ENCODE data around the gene ANKRD53. TPM values are rescaled to one million over a fixed set of nuclear protein-coding genes. Genes with fewer than 3 reads are reported as not detected.

ANKRD53 gene
- total and polyA plus RNA-seq, 9 of the 15 experiments (the other 6 are each of a cell fraction or from before 2014, with no cell fraction given): 0.18 TPM; not detected in 8

GRCh38 chr2:70994009-70994698, 15.7 kb downstream of the ANKRD53 start (continued):
- TF ChIP-seq RBBP5 (IDR thresholded peaks at IDR 0.05; ENCODE audit: borderline replicate concordance, insufficient read depth, low read length, poor library complexity, severe bottlenecking) (peak; percentile 77), KDM4B (IDR thresholded peaks at IDR 0.05; ENCODE audit: borderline replicate concordance in 2 of 2, low read depth in 1 of 2) (no peak), SNIP1 (IDR thresholded peaks at IDR 0.05; ENCODE audit: low read depth) (no peak), HDAC1 (IDR thresholded peaks at IDR 0.05) (peak in 1 of 2 experiments; percentile 77; a peak in 2 of 4 replicates), SP1 (CRISPR knock-in tag; IDR thresholded peaks at IDR 0.05) (0 out of 2 replicates have a peak, but pooled peaks have one; percentile 15), EP300 (IDR thresholded peaks at IDR 0.05; ENCODE audit: low read length) (no peak), NCOA2 (IDR thresholded peaks at IDR 0.05; ENCODE audit: partially characterized antibody in 2 of 2) (no peak), XRCC5 (IDR thresholded peaks at IDR 0.05; ENCODE audit: low read depth, low read length) (0 out of 2 replicates have a peak, but pooled peaks have one; percentile 16), FOXP1 (CRISPR knock-in tag; IDR thresholded peaks at IDR 0.05) (no peak), CHD4 (IDR thresholded peaks at IDR 0.05; ENCODE audit: insufficient read depth, insufficient replicate concordance, low read depth, low read length, poor library complexity, severe bottlenecking) (no peak), ZBTB17 (CRISPR knock-in tag; IDR thresholded peaks at IDR 0.05) (no peak), PRDM10 (IDR thresholded peaks at IDR 0.05; ENCODE audit: partially characterized antibody) (no peak), ZBTB11 (CRISPR knock-in tag; IDR thresholded peaks at IDR 0.05) (peak in 1 of 3 experiments; percentile 57; a peak in 1 of 6 replicates), MAFG (tag; conservative IDR thresholded peaks at IDR 0.05) (no peak)

All from K562 (cell line).